ENCODE measurements around the gene TOB2.
A peak's percentile ranks its signal among the peaks of the same experiment; 100 is the strongest.
"Not testable (repeated sequence)": the region's sequence is repeated elsewhere in the genome, so short reads cannot be mapped to it uniquely, and the experiment has no call there.

TOB2 gene

DNA sequence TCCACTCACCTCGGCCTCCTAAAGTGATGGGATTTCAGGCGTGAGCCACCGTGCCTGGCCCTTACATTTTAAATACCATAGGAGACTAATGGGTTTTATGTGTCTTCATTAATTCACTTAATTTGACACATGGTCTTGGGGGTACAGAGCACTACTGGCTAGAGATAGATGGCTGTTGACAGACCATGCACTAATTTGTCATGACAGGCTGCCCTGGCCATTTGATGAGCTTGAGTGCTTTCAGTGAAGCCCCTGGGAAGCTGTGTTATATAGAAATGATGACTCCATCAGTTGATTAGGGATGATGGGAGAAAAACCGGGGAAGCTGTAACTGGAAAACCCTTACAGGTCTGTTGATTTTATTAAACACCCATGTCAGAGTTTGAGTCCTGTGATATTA, 15.3 kb upstream of the TOB2 start:
- no peak for DNase-seq

DNA sequence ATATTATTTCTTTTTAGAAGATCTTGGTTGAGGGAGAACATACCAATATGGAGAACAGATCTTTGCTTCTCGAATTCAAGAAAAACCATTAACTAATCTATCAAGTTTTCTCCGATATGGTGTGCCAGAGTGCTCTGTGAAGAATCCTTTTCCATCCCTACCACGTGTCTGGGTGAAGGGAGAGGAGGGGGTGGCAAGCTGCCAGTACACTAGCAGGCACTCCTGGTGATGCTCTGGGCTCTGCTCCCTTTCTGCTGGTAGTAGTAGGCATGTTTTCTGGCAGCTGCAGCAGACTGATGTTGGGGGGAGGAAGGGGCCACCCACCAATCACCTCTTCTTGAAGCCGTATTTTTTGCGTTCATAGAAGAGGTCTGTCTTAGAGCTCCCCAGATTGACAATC, 13.5 kb upstream of the TOB2 start:
- not testable (repeated sequence) for DNase-seq

DNA sequence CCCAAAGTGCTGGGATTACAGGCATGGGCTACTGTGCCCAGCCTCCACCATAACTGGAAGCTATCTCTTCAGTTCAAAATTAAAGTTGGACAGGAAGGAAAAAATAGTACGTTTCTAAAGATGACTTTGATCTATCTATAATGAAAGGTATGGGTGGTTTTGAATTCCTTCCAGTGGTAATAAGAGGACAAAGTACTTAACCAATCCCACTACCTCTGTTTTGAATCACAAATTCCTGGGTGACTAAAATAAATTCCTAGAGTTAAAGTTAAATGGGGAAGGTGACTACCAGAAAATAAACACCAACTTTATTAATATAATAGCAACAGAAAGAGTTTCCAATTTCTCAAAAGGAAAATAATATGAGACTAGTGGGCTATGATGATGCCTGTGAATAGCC, 12.8 kb upstream of the TOB2 start:
- no peak for DNase-seq

DNA sequence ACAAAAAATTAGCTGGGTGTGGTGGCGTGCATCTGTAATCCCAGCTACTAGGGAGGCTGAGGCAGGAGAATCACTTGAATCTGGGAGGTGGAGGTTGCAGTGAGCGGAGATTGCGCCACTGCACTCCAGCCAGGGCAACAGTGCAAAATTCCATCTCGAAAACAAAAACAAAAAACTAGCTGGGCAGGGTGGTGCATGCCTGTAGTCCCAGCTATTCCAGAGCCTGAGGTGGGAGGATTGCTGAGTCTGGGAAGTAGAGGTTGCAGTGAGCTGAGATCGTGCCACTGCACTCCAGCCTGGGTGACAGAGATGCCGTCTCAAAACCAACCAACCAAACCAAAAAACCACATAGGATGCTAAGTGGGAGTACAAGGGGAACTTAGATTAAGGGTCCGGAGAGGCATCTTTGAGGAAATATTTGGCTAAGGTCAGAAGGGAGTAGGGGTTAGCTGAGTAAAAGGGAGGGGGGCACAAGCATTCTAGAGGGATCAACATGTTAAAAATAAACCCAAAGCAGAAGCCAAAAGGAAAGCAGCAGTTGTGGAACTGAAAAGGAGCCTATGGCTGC, 11.6 kb upstream of the TOB2 start:
- no peak for DNase-seq

DNA sequence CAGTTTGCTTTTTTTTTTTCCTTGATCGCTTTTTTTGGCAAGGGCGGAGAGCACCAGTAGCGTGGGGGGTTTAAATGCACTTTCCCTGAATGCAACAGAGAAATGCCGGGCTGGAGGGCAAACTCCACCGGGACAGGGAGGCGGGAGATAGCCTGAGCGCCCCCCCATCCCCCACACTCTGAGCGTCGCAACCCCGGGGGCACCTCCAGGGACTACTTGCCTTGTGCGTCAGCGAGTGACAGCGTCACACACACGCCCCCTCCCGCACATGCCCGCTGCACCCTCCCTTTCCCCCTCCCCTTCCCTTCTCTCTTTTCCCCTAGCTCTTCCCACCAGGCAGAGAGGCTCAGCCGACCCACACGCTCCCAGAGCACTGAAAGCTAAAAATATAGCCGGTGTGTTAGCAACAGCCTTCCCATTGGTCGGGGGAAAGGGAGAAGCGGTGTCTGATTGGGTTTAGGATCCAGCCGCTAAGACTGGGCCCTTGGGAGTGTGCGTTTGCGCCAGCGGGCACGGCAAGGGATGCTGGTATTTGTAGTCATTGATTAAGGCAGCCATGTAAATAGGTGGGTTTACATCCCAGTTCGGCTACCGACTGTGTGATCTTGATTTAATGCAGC, 1.7 kb upstream of the TOB2 start:
- peak; percentile 99 for DNase-seq

DNA sequence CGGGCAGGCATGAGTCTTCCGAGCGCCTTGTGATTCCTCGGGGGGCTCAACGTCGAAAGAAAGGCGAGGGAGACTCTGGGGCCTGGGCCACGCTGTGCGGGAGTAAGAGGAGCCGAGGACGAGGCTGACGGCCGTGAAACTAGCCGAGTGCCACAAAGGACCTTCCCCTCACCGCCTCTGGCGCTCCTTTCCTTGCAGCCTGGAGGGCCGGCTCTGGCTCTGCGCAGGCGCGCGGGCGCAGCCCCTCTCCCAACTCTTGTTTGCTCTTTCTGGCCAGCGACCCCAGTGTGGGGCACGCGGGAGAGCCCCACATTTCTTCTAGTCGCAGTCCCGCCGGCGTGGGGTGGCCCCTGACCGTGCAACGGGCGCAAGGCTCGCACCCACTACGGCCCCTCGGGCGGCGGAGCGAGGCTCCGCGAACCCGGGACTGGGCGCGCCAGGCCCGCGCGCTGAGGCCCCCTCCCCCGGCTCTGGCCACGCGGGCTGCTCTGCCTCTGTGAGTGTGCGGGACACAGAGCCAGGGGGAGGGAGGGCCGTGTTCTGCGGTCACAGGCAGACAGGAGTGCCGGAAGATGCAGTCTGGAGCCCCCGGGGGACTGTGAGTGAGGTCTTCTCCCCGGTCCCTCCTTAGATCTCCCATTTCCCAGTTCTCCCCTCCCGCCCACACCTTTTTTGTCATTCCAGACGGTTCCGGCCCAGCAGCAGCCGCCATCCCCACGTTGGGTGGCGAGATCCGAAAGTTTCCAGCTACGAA, 1.0 kb upstream of the TOB2 start:
- DNase-seq: peak; percentile 60

DNA sequence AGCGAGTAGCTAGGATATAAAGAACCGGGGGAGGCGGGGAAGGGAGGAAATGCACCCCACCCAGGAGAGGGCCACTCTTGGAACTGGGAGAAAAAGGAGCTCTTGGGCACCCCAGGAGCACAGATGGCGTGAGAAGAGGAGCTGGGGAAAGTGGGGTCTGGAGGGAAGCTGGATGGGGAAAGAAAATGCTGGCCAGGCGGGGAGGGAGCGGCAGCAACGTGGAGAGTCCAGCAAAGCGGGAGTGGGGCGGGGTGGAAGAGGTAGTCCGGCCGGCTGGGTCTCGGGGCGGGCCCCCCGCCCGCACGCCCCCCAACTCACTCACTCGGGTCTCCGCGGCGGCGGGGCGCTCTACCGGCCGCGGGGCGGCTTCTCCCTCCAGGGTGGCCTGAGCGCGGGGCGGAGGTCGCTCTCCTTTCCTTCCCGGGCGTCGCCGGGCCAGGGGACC, 522 bp downstream of the TOB2 start:
- no peak for DNase-seq

DNA sequence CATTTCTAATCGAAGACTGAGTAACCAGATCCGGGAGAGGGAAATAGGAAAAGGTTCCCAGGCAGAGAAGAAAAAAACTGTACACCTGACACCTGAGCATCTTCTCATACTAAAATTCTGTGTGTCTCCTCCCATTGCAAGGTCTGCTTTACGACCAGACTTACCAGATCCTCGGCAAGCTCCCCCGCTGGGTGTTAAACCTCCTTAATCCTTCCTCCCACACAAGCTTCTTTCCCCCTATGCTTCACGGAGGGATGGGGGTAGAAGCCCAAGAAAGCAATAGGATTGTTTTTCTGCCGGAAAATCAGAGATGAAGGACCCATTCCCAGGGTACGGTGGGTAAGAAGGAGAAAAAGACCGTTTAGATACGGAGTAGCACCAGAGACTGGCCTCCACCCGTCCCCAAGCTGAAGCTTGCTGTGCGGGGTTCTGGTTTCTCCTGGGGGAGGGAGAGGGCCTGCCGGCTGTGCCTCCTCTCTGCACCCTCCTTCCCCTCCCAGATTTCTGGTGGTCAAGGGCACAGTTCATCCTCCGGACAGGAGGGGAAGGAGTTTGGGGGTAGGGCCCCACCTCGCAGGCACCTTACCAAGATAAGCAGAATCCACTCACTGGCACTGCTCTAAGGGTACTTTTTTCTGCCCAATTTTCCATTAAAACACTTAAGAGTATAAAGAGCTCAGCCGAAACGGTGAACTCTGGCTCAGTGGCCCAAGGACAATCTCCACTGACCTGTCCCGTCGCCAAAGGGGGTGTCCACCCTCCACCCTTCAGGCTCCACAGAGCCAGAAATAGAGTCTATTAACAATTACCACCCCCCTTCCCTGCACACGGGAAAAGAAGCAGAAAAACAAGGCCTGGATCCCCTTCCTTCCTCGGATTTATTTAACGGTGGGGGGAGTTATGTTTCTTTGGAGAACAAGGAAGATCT, 1.2 kb downstream of the TOB2 start:
- no peak for DNase-seq

DNA sequence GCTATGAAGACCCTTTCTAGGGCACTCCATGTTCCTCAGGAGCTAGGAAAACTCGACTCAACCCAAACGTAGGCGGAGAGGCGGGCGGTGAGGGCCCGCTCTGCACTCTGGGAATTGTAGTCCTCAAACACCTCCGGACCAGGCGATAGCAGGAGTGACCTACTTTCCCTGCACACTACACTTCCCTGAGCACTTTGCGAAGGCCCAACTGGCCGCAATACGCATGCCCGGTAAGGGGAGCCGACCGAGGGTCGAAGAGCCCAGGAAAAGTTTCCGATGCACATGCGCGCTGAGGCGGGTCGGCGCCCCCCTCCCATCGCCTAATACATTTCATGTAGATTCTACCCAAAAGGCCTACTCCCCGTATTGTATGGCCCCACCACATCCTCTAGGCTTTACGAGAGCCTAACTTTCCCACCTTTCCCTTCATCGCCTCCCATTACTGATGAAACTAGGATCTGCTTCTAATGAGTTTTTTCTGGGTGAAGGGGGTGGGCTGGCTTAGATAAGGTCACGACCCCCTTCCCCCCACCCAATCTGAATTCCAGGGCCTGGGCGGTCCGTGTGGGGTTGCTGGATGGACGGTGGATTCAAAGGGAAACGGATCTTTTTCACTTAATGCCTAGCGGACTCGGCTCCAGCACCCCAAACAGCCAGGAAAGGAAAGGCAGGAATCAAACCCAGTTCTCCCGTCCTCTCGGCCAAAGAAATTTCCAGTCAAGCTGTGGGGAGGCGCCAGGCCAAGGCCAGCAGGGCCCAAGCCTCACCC, 2.1 kb downstream of the TOB2 start:
- peak; percentile 98 for DNase-seq

DNA sequence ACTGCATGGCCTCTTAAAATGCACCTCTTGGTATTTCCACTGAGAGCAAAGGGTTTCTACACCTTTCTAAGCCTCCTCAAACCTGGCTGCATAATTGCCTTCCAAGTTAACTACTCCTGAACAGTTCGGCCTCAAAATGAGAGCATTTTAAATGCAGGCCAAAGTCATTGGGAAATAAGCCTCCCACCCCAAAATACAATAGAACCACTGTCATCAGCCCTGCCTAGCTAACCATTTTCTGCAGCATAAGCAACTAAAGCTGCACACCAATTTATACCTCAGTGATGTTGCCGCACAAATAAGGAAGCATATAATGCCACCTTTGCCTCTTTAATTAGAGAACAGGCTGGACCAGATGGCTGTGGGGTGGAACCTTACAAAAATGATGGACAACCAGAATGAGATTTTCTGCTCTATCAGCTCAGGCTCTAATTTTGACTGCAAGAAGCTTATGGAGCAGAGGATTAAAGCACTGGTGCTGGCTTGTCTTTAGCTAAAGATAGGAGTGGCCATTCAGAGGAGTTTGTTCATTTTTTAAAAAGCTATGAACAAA, 4.3 kb downstream of the TOB2 start:
- no peak for DNase-seq

DNA sequence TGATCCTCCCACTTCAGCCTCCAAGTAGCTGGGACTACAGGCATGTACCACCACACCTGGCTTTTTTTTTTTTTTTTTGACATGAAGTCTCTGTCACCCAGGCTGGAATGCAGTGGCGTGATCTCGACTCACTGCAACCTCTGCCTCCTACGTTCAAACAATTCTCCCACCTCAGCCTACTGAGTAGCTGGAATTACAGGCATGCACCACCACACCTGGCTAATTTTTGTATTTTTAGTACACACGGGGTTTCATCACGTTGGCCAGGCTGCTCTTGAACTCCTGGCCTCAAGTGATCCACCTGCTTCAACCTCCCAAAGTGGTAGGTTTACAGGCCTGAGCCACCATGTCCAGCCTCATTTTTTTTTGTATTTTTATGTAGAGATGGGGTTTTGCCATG, 6.1 kb downstream of the TOB2 start:
- DNase-seq: not testable (repeated sequence)

DNA sequence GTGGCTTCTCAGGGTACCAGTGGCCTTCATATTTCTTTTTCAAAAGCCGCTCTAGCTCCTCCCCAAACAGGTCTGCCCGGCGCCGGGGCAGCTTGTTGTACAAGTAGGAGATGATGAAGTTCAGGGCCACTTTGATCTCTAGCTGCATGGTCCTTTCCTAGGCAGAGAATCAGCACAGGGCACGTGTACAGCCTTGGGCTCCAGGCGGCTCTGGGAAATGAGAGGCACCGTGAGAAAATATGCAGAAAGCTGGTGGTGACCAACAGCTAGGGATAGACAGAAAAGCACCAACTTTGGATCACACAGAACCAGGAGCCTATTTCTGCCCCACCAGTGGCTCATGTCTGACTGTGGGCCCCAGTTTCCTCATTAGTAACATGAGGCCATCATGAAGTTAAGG, 9.4 kb downstream of the TOB2 start:
- no peak for DNase-seq

DNA sequence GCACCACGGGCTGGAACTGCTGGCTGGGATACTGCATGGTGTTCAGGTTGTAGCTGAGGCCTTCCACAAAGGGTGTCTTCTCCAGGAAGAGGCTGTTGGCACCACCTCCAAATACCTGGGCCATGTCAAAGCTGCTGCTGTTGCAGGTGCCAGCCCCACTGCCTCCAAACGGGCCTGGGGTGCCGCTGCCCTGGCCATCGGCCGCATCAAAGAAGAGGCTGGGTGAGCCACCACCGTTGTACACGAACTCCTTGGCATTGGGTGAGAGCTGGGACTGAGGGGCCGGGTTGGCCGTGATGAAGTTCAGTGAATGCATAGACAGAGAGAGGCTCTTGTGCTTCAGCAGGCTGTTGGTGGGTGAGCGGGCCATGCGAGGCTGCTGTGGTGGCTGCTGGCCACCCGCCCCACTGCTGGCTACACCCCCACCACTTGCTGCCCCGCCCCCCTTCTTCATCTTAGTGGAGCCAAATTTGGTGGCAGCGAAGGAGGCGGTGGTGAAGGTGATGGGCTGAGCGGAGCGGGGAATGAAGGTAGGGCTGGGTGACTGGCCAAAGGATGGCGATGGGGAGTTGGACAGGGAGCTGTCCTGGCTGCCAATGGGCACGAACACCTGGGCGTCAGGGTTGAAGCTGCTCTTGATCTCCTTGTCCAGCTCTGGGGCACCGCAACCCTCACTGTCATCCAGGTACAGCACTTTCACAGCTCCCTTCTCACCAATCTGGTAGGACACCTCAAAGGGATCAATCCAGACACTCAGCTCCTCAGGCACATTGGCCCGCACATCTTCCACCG, 10.1 kb downstream of the TOB2 start:
- DNase-seq: no peak

DNA sequence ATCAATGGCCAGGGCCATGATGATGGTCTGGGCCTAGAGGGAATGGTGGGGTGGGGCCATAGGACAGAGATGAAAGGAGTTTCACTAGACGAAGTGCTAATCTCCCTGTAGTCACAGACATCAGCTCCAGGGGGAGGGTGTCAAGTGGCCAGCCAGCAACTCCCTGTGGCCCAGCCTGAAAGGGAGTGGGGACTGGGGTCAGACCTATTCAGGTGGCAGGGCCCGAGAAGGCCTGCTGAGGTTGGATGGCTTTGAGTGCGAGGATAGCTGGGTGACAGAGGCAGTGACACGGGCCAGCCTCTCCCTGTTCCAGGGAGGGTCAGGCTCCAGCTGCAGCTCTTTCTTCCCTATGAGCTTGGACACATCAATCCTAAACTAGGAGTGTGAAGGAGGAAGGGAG, 11.0 kb downstream of the TOB2 start:
- no peak for DNase-seq

DNA sequence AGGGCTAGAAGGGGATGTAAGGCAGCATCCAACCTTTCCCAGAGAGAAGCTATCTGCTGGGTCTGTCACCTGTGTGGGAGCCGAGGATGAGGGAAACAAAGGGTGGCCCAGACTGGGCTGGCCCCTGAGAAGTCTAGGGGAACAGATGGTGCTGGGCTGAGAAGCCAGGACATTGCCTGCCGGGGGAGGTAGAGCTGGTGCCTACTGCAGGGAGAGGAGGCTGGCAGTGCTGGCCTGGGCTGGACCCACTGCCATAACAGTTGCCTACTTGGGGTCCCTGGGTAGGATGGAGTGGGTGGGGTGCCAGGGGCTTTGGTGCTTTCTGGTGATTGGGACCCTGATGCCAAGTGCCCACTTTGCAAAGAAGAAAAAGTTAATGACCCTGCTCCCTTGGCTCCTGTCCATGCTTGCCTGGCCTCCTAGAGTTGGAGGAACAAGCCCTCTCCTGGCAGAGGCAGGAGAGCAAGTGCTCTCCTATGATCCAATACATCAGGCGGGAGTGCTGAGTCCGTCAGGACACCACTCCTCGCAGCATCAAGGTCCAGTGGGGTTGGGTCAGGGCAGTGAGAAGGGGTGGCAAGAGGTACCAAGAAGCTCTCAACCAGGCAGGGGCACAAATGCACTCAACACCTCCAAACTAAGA, 12.1 kb downstream of the TOB2 start:
- not testable (repeated sequence) for DNase-seq

DNA sequence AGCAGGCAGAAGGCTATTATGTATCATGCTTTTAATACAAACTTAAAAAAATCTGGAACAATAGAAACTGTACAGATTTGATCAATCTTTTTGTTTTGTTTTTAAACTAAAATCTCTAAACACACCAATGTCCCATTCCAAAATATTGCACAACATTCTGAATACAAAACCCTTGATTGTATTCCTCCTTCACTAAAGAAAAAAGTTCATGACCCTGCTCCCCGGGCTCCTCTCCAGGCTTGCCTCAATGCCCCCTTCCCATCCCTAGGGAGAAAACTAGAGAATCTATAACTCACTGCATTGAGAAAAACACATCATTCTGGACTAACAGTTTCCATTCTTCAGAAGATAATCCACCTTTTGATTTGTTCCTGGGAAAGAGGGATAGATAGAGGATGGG, 13.1 kb downstream of the TOB2 start:
- DNase-seq: not testable (repeated sequence)

DNA sequence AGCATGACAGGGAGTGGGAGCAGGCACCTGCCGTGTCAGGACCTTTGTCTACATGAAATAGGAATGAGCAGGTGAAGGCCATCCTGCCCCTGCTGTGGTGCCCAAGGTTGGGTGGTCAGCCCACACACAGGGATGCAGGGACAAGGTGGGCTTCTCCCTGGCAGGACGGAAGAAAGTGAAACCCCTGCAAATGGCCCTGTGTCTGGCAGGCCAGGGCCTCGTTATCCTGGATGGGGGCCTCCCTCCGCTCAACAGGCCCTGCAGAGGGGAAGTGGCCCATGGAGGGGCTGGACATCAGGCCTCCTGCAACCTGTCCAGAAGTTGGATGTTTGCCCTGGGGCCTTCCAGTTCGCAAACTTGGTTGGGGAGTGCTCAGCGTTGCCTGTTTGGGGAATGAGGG, 14.9 kb downstream of the TOB2 start:
- no peak for DNase-seq

DNA sequence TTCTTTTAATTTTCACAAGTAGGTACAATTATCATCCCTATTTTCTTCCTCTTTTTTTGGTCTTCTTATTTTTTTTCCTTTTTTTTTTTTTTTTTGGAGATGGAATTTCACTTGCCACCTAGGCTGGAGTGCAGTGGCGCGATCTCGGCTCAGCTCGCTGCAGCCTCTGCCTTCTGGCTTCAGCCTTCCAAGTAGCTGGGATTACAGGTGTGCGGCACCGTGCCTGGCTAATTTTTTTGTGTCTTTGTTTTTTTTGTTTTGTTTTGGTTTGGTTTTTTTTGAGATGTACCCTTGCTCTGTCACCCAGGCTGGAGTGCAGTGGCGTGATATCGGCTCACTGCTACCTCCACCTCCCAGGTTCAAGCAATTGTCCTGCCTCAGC, 16.7 kb downstream of the TOB2 start:
- no peak for DNase-seq

DNA sequence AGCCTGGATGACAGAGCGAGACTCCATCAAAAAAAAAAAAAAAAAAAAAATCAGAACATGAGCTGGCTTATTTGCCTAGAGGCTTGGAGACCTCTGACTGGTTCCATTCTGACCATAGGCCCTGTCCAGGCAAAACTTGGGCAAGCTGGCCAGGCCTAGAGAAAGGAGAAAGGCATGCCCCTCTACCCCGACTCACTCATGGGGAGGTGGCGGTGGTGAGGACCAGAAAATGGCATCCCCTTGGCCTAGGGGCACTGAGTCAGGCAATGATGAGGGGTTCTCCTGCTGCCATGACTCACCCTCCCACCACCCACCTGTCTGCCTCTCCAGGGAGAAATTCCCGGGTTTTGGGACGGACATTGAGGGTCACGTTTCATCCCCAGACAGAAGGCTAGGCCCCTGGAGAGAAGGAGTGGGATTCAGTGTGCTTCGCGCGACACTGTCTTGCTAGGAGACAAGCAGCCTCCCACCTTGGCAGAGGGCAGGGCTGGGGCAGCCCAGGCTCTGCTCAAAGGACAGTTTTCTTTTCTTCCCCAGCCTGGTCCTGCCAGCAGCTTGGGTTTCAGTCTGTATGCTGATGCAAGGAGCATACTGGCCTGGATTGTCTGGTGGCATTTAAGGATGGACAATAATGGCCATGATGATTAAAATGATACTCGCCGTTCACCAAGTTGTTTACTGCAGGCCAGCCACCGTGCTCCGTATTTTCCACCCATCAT, 17.2 kb downstream of the TOB2 start:
- DNase-seq: no peak
